ENCODE data around the gene MYOM1. TPM values are rescaled to one million over a fixed set of nuclear protein-coding genes. Genes with fewer than 3 reads are reported as not detected.

MYOM1 gene
- total and polyA plus RNA-seq, 10 donors, result 1.2 to 6.2 (median 2.0) TPM

GRCh38 chr18:3117493-3118192 is 102.1 kb downstream of the MYOM1 start:
- Histone ChIP-seq H3K9me3 (no peaks in the 10 kb centered on the region), H3K27ac (no peak overlapping the region), H3K4me1 (no peaks in the 10 kb centered on the region), H3K27me3 (replicated peaks in 1 of 7) (no peaks in the 10 kb centered on the region), H3K36me3 (no peaks in the 10 kb centered on the region), H3K4me3 (no peak overlapping the region)
- intact Hi-C loops (cut with DNase I; ENCODE audit: low total_unique reads), result no loop called here
- WGBS, 5 donors, result 89 to 97% (median 91%) methylated on average over 4 of the region's 4 CpGs
- no peak for DNase-seq
- TF ChIP-seq POLR2A (IDR thresholded peaks at IDR 0.05), result no peak
- TF ChIP-seq CTCF (IDR thresholded peaks at IDR 0.05 in 8 of 11, conservative IDR thresholded peaks at IDR 0.05 in 3 of 11), result no peak
- no peak for TF ChIP-seq POLR2AphosphoS5 (IDR thresholded peaks at IDR 0.05)

- H3K27ac ChIP-seq, result no peak overlapping the region
- no peak for DNase-seq
- H3K4me3 ChIP-seq, result no peak overlapping the region
- TF ChIP-seq CTCF (IDR thresholded peaks at IDR 0.05 in 8 of 11, conservative IDR thresholded peaks at IDR 0.05 in 3 of 11) (no peak), POLR2A (IDR thresholded peaks at IDR 0.05) (no peak), POLR2AphosphoS5 (IDR thresholded peaks at IDR 0.05) (no peak)
- no peaks in the 10 kb centered on the region for H3K27me3 ChIP-seq (replicated peaks in 1 of 7)
- H3K36me3 ChIP-seq, result no peaks in the 10 kb centered on the region
- H3K4me1 ChIP-seq, result no peaks in the 10 kb centered on the region
- WGBS, 5 donors, result 61 to 79% (median 77%) methylated on average over 7 of the region's 7 CpGs
- H3K9me3 ChIP-seq, result no peaks in the 10 kb centered on the region
- intact Hi-C loops (cut with DNase I; ENCODE audit: low total_unique reads), result no loop called here
These were observed 104.2 kb downstream of the MYOM1 start for GRCh38 chr18:3115447-3116030.

GRCh38 chr18:3114451-3114850 is 105.3 kb downstream of the MYOM1 start:
- Histone ChIP-seq H3K27ac (no peak overlapping the region), H3K36me3 (no peaks in the 10 kb centered on the region), H3K4me3 (no peak overlapping the region), H3K9me3 (no peaks in the 10 kb centered on the region), H3K27me3 (replicated peaks in 1 of 7) (no peaks in the 10 kb centered on the region), H3K4me1 (no peaks in the 10 kb centered on the region)
- TF ChIP-seq POLR2AphosphoS5 (IDR thresholded peaks at IDR 0.05), result no peak
- TF ChIP-seq POLR2A (IDR thresholded peaks at IDR 0.05), result no peak
- no peak for TF ChIP-seq CTCF (IDR thresholded peaks at IDR 0.05 in 8 of 11, conservative IDR thresholded peaks at IDR 0.05 in 3 of 11)
- intact Hi-C loops (cut with DNase I; ENCODE audit: low total_unique reads), result no loop called here
- 62 to 66% (median 64%) methylated on average over 3 of the region's 3 CpGs for WGBS, 5 donors
- DNase-seq, result no peak

GRCh38 chr18:3114026-3114425 is 105.7 kb downstream of the MYOM1 start:
- Histone ChIP-seq H3K4me3 (no peak overlapping the region), H3K27me3 (replicated peaks in 1 of 7) (no peaks in the 10 kb centered on the region), H3K27ac (no peak overlapping the region), H3K9me3 (no peaks in the 10 kb centered on the region), H3K4me1 (no peaks in the 10 kb centered on the region), H3K36me3 (no peaks in the 10 kb centered on the region)
- intact Hi-C loops (cut with DNase I; ENCODE audit: low total_unique reads), result no loop called here
- 70 to 73% (median 71%) methylated on average over 8 of the region's 8 CpGs for WGBS, 5 donors
- TF ChIP-seq CTCF (IDR thresholded peaks at IDR 0.05 in 8 of 11, conservative IDR thresholded peaks at IDR 0.05 in 3 of 11), result no peak
- TF ChIP-seq POLR2AphosphoS5 (IDR thresholded peaks at IDR 0.05), result no peak
- TF ChIP-seq POLR2A (IDR thresholded peaks at IDR 0.05), result no peak
- DNase-seq, result no peak

Data from spleen (tissue), 11 donors.